ENCODE results near the gene SAMD11.

SAMD11 gene

DNA sequence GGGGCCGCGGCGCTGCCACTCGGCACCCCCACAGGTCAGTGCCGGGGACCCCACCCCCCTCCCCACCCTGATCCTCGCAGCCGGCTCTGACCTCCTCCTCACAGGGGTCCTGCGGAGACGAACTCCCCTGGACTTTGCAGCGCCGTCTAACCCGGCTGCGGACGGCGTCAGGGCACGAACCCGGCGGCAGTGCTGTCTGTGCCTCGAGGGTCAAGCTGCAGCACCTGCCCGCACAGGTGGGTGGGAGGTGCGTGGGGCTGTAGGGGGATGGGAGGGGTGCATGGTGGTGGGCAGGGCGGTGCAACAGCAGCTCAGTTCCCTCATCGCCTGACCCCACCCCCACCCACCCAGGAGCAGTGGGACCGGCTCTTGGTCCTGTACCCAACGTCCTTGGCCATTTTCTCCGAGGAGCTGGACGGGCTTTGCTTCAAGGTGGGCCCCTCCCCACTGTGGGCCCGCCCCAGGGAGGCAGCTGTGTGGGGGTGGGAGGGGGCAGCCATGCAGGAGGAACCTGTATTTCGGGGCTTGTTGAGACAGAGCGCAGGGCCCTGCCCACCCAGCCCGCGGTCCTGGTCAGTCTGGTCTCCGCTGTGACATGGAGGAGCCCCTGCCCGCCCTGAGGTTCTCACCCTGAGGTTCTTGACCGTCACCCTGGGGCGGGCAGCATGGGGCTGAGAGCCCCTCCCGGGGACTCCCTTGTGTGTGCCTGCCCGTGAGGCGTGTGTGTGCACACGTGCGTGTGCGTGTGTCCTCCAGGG lies 47.4 kb downstream of the SAMD11 start:
- DNase-seq (ENCODE audit: low read depth) = no peak
- H3K4me3 ChIP-seq (ENCODE audit: low read depth, low read length) = no peak overlapping the region
- in situ Hi-C loops (cut with HindIII; ENCODE audit: low sequenced_read_pairs) = no loop called here
- TF ChIP-seq, protein P1, sequence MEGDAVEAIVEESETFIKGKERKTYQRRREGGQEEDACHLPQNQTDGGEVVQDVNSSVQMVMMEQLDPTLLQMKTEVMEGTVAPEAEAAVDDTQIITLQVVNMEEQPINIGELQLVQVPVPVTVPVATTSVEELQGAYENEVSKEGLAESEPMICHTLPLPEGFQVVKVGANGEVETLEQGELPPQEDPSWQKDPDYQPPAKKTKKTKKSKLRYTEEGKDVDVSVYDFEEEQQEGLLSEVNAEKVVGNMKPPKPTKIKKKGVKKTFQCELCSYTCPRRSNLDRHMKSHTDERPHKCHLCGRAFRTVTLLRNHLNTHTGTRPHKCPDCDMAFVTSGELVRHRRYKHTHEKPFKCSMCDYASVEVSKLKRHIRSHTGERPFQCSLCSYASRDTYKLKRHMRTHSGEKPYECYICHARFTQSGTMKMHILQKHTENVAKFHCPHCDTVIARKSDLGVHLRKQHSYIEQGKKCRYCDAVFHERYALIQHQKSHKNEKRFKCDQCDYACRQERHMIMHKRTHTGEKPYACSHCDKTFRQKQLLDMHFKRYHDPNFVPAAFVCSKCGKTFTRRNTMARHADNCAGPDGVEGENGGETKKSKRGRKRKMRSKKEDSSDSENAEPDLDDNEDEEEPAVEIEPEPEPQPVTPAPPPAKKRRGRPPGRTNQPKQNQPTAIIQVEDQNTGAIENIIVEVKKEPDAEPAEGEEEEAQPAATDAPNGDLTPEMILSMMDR (IDR thresholded peaks at IDR 0.05; ENCODE audit: low read depth, low read length, missing control alignments) = no peak

DNA sequence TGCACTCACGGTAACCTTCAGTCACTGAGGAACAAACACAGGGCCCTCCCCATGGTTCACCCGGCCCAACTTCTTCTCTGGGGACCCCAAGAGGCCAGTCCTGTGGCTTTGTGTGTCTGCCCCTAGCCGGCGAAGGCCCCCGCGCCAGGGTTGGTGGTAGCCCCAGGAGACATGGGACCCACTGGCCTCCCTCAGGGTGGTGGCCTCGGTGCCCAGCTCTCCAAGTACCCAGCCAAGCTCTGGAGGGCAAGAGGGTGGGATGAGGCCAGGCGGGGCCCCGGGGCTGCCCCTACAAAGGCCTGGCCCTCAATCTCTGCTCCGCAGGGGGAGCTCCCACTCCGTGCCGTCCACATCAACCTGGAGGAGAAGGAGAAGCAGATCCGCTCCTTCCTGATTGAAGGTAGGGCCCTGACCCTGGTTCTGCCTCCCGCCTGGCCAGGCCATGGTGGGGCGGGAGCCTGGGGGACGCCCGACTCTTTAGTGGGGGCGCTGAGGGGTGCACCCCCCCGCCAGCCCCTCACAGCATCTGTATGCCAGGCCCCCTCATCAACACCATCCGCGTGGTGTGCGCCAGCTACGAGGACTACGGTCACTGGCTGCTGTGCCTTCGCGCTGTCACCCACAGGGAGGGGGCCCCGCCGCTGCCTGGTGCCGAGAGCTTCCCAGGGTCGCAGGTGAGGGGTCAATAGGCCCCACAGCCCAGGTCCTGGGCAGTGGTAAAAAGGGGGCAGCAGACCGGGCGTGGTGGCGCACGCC lies 48.2 kb downstream of the SAMD11 start:
- in situ Hi-C loops (cut with HindIII; ENCODE audit: low sequenced_read_pairs) = no loop called here
- H3K4me3 ChIP-seq (ENCODE audit: low read depth, low read length) = no peak overlapping the region
- DNase-seq (ENCODE audit: low read depth) = no peak
- TF ChIP-seq, protein P1 (IDR thresholded peaks at IDR 0.05; ENCODE audit: low read depth, low read length, missing control alignments) = no peak

DNA sequence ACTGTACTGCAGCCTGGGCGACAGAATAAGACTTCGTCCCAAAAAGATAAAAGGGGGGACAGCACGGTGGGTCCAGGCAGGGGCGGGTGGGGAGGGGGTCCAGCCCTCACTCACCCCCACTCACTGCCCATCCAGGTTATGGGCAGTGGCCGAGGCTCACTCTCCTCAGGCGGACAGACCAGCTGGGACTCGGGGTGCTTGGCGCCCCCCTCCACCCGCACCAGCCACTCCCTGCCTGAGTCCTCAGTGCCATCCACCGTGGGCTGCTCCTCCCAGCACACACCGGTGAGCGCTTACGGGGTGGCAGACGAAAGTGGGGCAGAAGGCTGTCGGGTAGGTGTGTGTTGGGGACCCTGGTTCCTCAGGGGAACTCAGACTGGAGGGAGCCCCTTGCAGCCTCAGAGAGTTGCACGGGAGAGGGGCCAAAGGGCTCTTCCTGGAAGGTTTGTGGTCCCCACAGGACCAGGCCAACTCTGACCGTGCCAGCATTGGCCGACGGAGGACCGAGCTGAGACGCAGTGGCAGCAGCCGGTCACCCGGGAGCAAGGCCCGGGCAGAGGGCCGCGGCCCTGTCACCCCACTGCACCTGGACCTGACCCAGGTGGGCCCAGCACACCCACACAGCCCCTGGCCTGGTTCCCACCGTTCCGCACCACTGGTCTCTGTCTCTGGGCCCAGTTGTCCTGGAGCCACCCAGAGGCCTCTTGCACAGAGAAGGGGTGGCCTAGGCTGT lies 49.2 kb downstream of the SAMD11 start:
- in situ Hi-C loops (cut with HindIII; ENCODE audit: low sequenced_read_pairs) = no loop called here
- no peak overlapping the region for H3K4me3 ChIP-seq (ENCODE audit: low read depth, low read length)
- TF ChIP-seq, protein P1 (IDR thresholded peaks at IDR 0.05; ENCODE audit: low read depth, low read length, missing control alignments) = no peak
- no peak for DNase-seq (ENCODE audit: low read depth)

DNA sequence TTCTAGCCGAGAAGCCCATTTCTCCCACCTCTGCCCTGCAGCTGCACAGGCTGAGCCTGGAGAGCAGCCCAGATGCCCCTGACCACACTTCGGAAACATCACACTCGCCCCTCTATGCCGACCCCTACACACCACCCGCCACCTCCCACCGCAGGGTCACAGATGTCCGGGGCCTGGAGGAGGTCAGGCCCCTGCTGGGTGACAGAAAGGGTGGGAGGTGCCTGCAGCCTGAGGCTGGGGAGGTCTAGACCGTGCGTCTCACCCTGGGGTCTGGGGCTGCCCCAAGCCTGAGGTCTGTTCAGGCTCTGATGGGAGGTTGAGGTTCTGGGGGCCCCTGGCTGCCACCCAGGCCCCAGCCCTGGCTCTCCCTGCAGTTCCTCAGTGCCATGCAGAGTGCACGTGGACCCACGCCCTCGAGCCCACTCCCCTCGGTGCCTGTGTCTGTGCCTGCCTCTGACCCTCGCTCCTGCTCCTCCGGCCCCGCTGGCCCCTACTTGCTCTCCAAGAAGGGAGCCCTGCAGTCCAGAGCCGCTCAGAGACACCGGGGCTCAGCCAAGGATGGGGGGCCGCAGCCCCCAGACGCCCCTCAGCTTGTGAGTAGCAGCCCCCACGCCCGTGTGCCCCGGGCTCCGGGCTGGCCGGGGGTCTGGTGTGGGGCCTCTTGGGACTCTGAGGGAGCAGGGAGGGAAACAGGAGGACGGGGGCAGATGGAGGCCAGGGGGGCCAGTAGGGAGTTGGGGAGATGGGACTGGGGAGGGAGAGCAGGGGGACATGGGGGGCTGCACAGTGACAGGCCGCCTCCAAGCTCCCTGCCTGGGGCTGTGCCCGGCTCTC lies 50.0 kb downstream of the SAMD11 start:
- H3K4me3 ChIP-seq (ENCODE audit: low read depth, low read length) = no peak overlapping the region
- TF ChIP-seq, protein P1 (IDR thresholded peaks at IDR 0.05; ENCODE audit: low read depth, low read length, missing control alignments) = no peak
- in situ Hi-C loops (cut with HindIII; ENCODE audit: low sequenced_read_pairs) = no loop called here
- DNase-seq (ENCODE audit: low read depth) = no peak

DNA sequence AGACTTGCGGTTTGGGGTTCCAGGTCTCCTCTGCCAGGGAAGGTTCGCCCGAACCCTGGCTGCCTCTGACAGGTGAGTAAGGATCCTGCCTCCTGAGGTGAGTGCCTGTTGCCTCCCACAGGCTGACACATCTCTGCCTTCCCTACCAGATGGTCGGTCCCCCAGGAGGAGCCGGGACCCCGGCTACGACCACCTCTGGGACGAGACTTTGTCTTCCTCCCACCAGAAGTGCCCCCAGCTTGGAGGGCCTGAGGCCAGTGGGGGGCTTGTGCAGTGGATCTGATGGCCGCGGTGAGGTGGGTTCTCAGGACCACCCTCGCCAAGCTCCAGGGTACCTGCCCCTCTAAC lies 50.5 kb downstream of the SAMD11 start:
- no peak overlapping the region for H3K4me3 ChIP-seq (ENCODE audit: low read depth, low read length)
- in situ Hi-C loops (cut with HindIII; ENCODE audit: low sequenced_read_pairs) = no loop called here
- DNase-seq (ENCODE audit: low read depth) = no peak

More for the DNA sequence above, 50.5 kb downstream of the SAMD11 start:
- TF ChIP-seq, protein P1 (IDR thresholded peaks at IDR 0.05; ENCODE audit: low read depth, low read length, missing control alignments) = no peak
